K562 (cell line): ENCODE results near the gene PAM.

Experiments used
- DACH1 ChIP-seq: fragments of 450-650 bp; IDR thresholded peaks from 2 replicates; pipeline ENCODE4 v1.6.1; 2018; ENCODE audit not compliant: partially characterized antibody
- ESRRA ChIP-seq: fragments of 450-650 bp; IDR thresholded peaks from 2 replicates; pipeline ENCODE4 v1.6.1; 2014; ENCODE audit warnings: low read depth, mild to moderate bottlenecking, moderate library complexity, borderline replicate concordance
- MTF1 ChIP-seq: fragments of 250-450 bp; sonication (Bioruptor Pico); IDR thresholded peaks from 2 replicates; pipeline ENCODE4 v1.9.0; 2021; ENCODE audit warnings: moderate library complexity, mild to moderate bottlenecking, inconsistent platforms, borderline replicate concordance
- POLR2A ChIP-seq: fragments of 450-650 bp; conservative IDR thresholded peaks from 2 replicates; pipeline ENCODE4 v1.6.1; 2016
- POLR2AphosphoS5 ChIP-seq: IDR thresholded peaks from 2 replicates; pipeline ENCODE4 v1.6.1; 2011; ENCODE audit warnings: mild to moderate bottlenecking, low read depth, low read length, moderate library complexity; ENCODE audit not compliant: control insufficient read depth, insufficient read depth
- POLR2B ChIP-seq: fragments of 450-650 bp; IDR thresholded peaks from 2 replicates; pipeline ENCODE4 v1.6.1; 2018; ENCODE audit warnings: low read depth; ENCODE audit not compliant: partially characterized antibody
- RAD51 ChIP-seq: fragments of 450-650 bp; IDR thresholded peaks from 2 replicates; pipeline ENCODE4 v1.7.1; 2016; ENCODE audit warnings: low read depth, mild to moderate bottlenecking, borderline replicate concordance
- ZFP1 ChIP-seq: fragments of 450-650 bp; formaldehyde crosslinking; IDR thresholded peaks from 2 replicates; pipeline ENCODE4 v1.4.0; 2020; ENCODE audit warnings: mild to moderate bottlenecking, mixed read lengths
- ZNF224 ChIP-seq: sonication (generic); formaldehyde crosslinking; IDR thresholded peaks from 2 replicates; pipeline ENCODE4 v1.8.0; 2022; ENCODE audit warnings: mild to moderate bottlenecking, missing genetic modification reagents
- ZNF398 ChIP-seq: fragments of 250-450 bp; sonication (Bioruptor Pico); IDR thresholded peaks from 2 replicates; pipeline ENCODE4 v1.8.0; 2021; ENCODE audit warnings: moderate library complexity, mild to moderate bottlenecking, inconsistent platforms
- TF ChIP-seq, protein P1 (sequence below): sonication (generic); formaldehyde crosslinking; IDR thresholded peaks from 2 replicates; pipeline ENCODE4 v1.8.1; 2022; ENCODE audit warnings: missing genetic modification reagents
- TF ChIP-seq, protein P2 (sequence below): fragments of 450-650 bp; formaldehyde crosslinking; IDR thresholded peaks from 2 replicates; pipeline ENCODE4 v1.4.0; 2022; ENCODE audit warnings: mild to moderate bottlenecking, moderate library complexity

DNA sequence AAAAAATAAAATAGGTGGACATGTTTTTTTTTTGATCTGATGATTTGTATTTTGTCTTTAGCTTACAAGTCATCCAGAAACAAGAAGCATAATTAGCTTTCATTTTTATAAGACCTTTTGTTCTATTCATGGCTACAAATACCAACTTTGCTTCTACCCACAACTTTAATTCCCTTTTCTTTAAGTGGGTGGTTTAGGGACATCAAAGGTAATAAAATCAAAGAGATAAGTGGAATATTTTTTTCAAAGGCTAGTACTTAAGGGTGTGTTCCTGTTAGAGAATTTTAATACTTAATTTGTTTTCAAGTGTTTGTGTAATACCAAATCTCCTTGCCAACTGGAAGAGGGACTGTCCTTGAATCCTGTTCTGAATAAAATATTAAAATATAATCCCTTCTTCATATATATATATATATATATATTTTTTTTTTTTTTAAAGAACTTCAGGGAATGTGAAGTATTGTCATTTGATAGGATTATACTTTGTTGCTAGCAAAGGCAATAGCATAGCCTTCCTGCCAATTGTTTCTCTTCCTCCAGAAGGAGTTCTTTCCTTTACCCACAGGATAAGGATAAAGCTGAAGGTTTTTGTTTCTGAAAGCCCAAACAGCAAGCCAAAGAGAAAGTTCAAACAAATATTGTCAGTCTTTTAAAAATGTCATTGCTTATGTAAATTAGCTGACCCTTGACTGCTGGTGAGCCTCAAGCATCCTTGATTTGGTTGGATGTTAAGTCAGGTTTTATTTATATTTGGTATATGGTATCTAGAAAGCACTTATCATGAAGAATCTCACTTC, 108.9 kb downstream of the PAM start:
- TF ChIP-seq ZNF398 (CRISPR knock-in tag) (no peak), POLR2A (no peak), ZFP1 (CRISPR knock-in tag) (no peak), RAD51 (no peak), MTF1 (CRISPR knock-in tag) (no peak), DACH1 (no peak), ESRRA (no peak), ZNF224 (CRISPR knock-in tag) (no peak), POLR2AphosphoS5 (no peak), POLR2B (no peak)
- TF ChIP-seq, protein P1, sequence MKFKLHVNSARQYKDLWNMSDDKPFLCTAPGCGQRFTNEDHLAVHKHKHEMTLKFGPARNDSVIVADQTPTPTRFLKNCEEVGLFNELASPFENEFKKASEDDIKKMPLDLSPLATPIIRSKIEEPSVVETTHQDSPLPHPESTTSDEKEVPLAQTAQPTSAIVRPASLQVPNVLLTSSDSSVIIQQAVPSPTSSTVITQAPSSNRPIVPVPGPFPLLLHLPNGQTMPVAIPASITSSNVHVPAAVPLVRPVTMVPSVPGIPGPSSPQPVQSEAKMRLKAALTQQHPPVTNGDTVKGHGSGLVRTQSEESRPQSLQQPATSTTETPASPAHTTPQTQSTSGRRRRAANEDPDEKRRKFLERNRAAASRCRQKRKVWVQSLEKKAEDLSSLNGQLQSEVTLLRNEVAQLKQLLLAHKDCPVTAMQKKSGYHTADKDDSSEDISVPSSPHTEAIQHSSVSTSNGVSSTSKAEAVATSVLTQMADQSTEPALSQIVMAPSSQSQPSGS (CRISPR knock-in tag) = no peak
- TF ChIP-seq, protein P2, sequence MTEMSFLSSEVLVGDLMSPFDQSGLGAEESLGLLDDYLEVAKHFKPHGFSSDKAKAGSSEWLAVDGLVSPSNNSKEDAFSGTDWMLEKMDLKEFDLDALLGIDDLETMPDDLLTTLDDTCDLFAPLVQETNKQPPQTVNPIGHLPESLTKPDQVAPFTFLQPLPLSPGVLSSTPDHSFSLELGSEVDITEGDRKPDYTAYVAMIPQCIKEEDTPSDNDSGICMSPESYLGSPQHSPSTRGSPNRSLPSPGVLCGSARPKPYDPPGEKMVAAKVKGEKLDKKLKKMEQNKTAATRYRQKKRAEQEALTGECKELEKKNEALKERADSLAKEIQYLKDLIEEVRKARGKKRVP (CRISPR knock-in tag) = no peak
